Spleen (tissue), 11 donors: ENCODE results near the gene ENKD1. TPM values are rescaled to one million over a fixed set of nuclear protein-coding genes. Genes with fewer than 3 reads are reported as not detected.

Experiments
- DNase-seq: peaks from one replicate; pipeline ENCODE4 v3.0.0-alpha.2; 2020
- H3K27ac ChIP-seq, 8 donors: fragments of 200-600 bp; sonication (generic) in 7 of 8; 1 replicate in 4 of 8; 2 replicates in 4 of 8; pipeline versions ENCODE4 v1.5.0 to v1.8.0; 2016 to 2021; ENCODE audit warnings: inconsistent platforms in 4 of 8, mild to moderate bottlenecking in 4 of 8, moderate library complexity in 1 of 8
- H3K27me3 ChIP-seq, 7 donors: fragments of 200-600 bp; sonication (generic) in 6 of 7; replicated peaks in 1 of 7; 1 replicate in 4 of 7; 2 replicates in 3 of 7; pipeline versions ENCODE4 v1.5.0 to v1.8.0; 2016 to 2021; ENCODE audit warnings: inconsistent platforms in 3 of 7, mild to moderate bottlenecking in 1 of 7
- H3K36me3 ChIP-seq, 6 donors: fragments of 200-600 bp; sonication (generic) in 5 of 6; 1 replicate in 4 of 6; 2 replicates in 2 of 6; pipeline versions ENCODE4 v1.5.0 to v1.8.0; 2016 to 2021; ENCODE audit warnings: inconsistent platforms in 2 of 6
- H3K4me1 ChIP-seq, 6 donors: fragments of 200-600 bp; sonication (generic) in 5 of 6; 1 replicate in 3 of 6; 2 replicates in 3 of 6; pipeline versions ENCODE4 v1.5.0 to v1.8.0; 2016 to 2021; ENCODE audit warnings: inconsistent platforms in 3 of 6
- H3K4me3 ChIP-seq, 8 donors: fragments of 200-600 bp; sonication (generic) in 7 of 8; 1 replicate in 4 of 8; 2 replicates in 4 of 8; pipeline versions ENCODE4 v1.5.0 to v1.8.0; 2016 to 2021; ENCODE audit warnings: inconsistent platforms in 4 of 8, mild to moderate bottlenecking in 4 of 8, moderate library complexity in 2 of 8
- H3K9me3 ChIP-seq, 8 donors: fragments of 200-600 bp; sonication (generic) in 7 of 8; 1 replicate in 4 of 8; 2 replicates in 4 of 8; pipeline versions ENCODE4 v1.5.0 to v1.8.0; 2016 to 2021; ENCODE audit warnings: inconsistent platforms in 4 of 8
- POLR2A ChIP-seq, 3 donors: fragments of 450-650 bp; IDR thresholded peaks; one replicate each; pipeline ENCODE4 v1.5.1; 2017; ENCODE audit warnings: antibody characterized with exemption in 3 of 3, mild to moderate bottlenecking in 1 of 3
- POLR2AphosphoS5 ChIP-seq, 3 donors: sonication (generic); formaldehyde crosslinking; IDR thresholded peaks; one replicate each; pipeline ENCODE4 v1.5.1; 2017; ENCODE audit warnings: antibody characterized with exemption in 3 of 3
- WGBS, 5 donors: extraction: QIAGEN DNeasy Blood & Tissue Kit in 3 of 5; methylation state at CpG; one replicate each; pipeline versions ENCODE4 v1.1.5 to v1.1.7; 2013 to 2018; 5-methylcytosine and 5-hydroxymethylcytosine counted together
- intact Hi-C: fragments of 100-400 bp; cut with DNase I; formaldehyde crosslinking; loops from one replicate; pipeline ENCODE4 v1.15.0; 2023; ENCODE audit warnings: low total_unique reads
- polyA plus RNA-seq, 3 donors: library from polyadenylated mRNA; stranded (reverse); fragments of 200-250 nt; gene quantifications; one replicate each; pipeline ENCODE4 v1.2.1, GENCODE V29; 2013
- total RNA-seq, 7 donors: library from RNA; depleted of rRNA in 3 of 7; stranded (reverse); fragments of >200 nt in 3 of 7; fragmentation: NEBNext Ultra II Directional in 4 of 7; extraction: Animal tissue kit (Norgen Biotek cat#: 25700) in 4 of 7; gene quantifications; one replicate each; pipeline versions ENCODE4 v1.1.0 to v1.2.1, GENCODE V29; 2016 to 2021
- TF ChIP-seq, protein P1 (sequence below), 11 experiments: fragments of 200-600 bp in 7 of 11; fragments of 450-650 bp in 4 of 11; sonication (generic) in 4 of 11; IDR thresholded peaks in 8 of 11; conservative IDR thresholded peaks in 3 of 11; 1 replicate in 7 of 11; 2 replicates in 4 of 11; pipeline versions ENCODE4 v1.4.0 to v1.8.0; 2016 to 2021; ENCODE audit warnings: antibody characterized with exemption in 11 of 11, inconsistent platforms in 4 of 11, mild to moderate bottlenecking in 1 of 11
- donor health status: healthy with polysubstance abuse.
- donor health status: DM: no; HTN: no; CAD: no; lungs with moderate emphysema.
- donor health status: DM: no; HTN: no; CAD: no.
- donor health status: Bipolar disorder and iron deficiency.
- donor health status: healthy.
- donor health status: DM: no; HTN: no; CAD: no.
- donor health status: DM: yes; HTN: yes; CAD: no.

The ENKD1 gene
- total and polyA plus RNA-seq, 10 donors, result 9.2 to 21.6 (median 12.2) TPM

DNA sequence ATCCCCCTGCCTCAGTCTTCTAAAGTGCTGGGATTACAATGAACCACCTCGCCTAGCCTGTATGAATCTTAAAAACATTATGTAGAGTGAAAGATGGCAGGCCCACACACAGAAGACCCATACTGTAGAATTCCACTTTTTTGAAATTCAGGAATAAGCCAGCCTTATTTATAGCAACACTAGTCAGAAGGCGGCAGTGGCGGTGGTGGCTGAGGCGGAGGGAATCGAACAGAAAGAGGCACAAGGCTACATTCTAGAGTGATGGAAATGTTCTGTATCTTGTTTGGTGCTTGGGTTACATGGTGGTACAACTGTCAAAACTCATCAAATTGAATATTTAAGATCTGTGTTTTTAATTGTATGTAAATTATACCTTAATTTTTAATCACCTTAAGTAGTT lies 41.2 kb upstream of the ENKD1 start:
- H3K9me3 ChIP-seq, result no peaks in the 10 kb centered on the region
- peaks cover 0 to 35% (median 15%) of the 10 kb centered on the region in 6 donors for H3K4me1 ChIP-seq
- intact Hi-C loops, result no loop called here
- H3K4me3 ChIP-seq, result no peak overlapping the region
- TF ChIP-seq POLR2A (IDR thresholded peaks at IDR 0.05) (no peak), POLR2AphosphoS5 (IDR thresholded peaks at IDR 0.05) (no peak)
- TF ChIP-seq, protein P1, sequence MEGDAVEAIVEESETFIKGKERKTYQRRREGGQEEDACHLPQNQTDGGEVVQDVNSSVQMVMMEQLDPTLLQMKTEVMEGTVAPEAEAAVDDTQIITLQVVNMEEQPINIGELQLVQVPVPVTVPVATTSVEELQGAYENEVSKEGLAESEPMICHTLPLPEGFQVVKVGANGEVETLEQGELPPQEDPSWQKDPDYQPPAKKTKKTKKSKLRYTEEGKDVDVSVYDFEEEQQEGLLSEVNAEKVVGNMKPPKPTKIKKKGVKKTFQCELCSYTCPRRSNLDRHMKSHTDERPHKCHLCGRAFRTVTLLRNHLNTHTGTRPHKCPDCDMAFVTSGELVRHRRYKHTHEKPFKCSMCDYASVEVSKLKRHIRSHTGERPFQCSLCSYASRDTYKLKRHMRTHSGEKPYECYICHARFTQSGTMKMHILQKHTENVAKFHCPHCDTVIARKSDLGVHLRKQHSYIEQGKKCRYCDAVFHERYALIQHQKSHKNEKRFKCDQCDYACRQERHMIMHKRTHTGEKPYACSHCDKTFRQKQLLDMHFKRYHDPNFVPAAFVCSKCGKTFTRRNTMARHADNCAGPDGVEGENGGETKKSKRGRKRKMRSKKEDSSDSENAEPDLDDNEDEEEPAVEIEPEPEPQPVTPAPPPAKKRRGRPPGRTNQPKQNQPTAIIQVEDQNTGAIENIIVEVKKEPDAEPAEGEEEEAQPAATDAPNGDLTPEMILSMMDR (IDR thresholded peaks at IDR 0.05 in 8 of 11, conservative IDR thresholded peaks at IDR 0.05 in 3 of 11), result no peak
- peaks cover 0 to 20% (median 0%) of the 10 kb centered on the region in 6 donors for H3K36me3 ChIP-seq
- H3K27ac ChIP-seq, result no peak overlapping the region
- H3K27me3 ChIP-seq, result no peaks in the 10 kb centered on the region
- peak; percentile 25 for DNase-seq
- WGBS, 5 donors, result 97 to 100% (median 98%) methylated on average over 5 of the region's 5 CpGs

DNA sequence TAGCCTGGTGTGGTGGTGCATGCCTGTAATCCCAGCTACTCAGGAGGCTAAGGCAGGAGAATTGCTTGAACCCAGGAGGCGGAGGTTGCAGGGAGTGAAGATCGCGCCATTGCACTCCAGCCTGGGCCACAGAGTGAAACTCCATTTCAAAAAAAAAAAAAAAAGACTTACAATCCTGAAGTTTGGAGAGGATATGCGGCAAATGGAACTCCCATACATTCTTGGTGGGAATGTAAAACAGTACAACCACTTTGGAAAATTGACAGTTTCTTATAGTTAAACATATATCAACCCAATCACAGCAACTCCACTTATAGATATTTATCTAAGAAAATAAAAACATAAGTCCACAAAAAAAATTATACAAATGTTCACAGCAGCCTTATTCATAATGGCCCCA lies 40.7 kb upstream of the ENKD1 start:
- Histone ChIP-seq H3K9me3 (no peaks in the 10 kb centered on the region), H3K27me3 (no peaks in the 10 kb centered on the region), H3K36me3 (peaks cover 0 to 20% (median 0%) of the 10 kb centered on the region in 6 donors), H3K27ac (no peak overlapping the region), H3K4me1 (peaks cover 0 to 35% (median 15%) of the 10 kb centered on the region in 6 donors), H3K4me3 (no peak overlapping the region)
- DNase-seq, result no peak
- intact Hi-C loops, result no loop called here
- TF ChIP-seq, protein P1 (IDR thresholded peaks at IDR 0.05 in 8 of 11, conservative IDR thresholded peaks at IDR 0.05 in 3 of 11), result no peak
- TF ChIP-seq POLR2A (IDR thresholded peaks at IDR 0.05) (no peak), POLR2AphosphoS5 (IDR thresholded peaks at IDR 0.05) (no peak)
- 83 to 99% (median 96%) methylated on average over 4 of the region's 4 CpGs for WGBS, 5 donors

DNA sequence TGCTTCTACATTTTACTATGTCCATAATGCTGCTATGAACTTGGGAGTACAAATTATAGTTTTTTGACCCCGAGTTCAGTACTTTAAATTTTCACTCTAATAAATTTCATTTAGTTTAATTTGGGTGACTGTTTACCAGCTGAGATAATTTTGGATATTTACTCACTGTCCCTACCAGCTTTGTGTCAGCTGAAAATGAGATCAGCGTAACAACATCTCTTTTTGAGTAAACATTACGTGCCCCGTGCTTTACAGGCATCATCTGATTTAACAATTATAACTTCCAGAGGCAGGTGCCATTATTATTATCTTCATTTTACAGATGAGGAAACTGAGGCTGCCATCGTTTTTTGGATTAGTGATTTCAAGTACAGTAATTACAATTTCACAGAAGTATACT lies 37.6 kb upstream of the ENKD1 start:
- no peak for DNase-seq
- Histone ChIP-seq H3K4me3 (no peak overlapping the region), H3K4me1 (peaks cover 0 to 29% (median 11%) of the 10 kb centered on the region in 6 donors), H3K27me3 (no peaks in the 10 kb centered on the region), H3K9me3 (peaks cover 0 to 9% (median 6%) of the 10 kb centered on the region in 8 donors), H3K36me3 (peaks cover 0 to 21% (median under 1%) of the 10 kb centered on the region in 6 donors), H3K27ac (peak overlapping the region in 1 of 8 donors; percentile 42)
- TF ChIP-seq POLR2A (IDR thresholded peaks at IDR 0.05), result no peak
- TF ChIP-seq, protein P1 (IDR thresholded peaks at IDR 0.05 in 8 of 11, conservative IDR thresholded peaks at IDR 0.05 in 3 of 11), result no peak
- no peak for TF ChIP-seq POLR2AphosphoS5 (IDR thresholded peaks at IDR 0.05)
- intact Hi-C loops, result no loop called here
- 93 to 96% (median 94%) methylated on average over 5 of the region's 5 CpGs for WGBS, 5 donors

DNA sequence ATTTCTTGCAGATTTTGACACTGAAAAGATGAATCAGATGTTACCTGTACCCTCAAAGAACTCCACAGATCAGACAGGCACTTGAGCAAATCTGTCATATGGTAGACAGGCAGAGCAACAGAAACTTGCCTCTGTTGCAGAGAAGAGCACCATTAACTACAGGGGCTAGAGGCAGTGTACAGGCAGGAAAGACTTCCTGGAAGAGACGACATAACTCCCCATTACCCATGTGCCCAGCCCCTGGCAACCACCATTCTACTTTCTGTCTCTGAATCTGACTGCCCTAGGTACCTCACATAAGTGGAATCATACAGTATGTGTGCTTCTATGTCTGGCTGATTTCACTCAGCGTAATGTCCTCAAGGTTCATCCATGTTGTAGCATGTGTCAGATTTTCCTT lies 37.1 kb upstream of the ENKD1 start:
- intact Hi-C loops, result no loop called here
- DNase-seq, result no peak
- Histone ChIP-seq H3K27me3 (no peaks in the 10 kb centered on the region), H3K27ac (peak overlapping the region in 1 of 8 donors; percentile 42), H3K36me3 (peaks cover 0 to 21% (median 5%) of the 10 kb centered on the region in 6 donors), H3K4me3 (no peak overlapping the region), H3K4me1 (peaks cover 0 to 28% (median 9%) of the 10 kb centered on the region in 6 donors), H3K9me3 (peaks cover 0 to 11% (median 8%) of the 10 kb centered on the region in 8 donors)
- TF ChIP-seq, protein P1 (IDR thresholded peaks at IDR 0.05 in 8 of 11, conservative IDR thresholded peaks at IDR 0.05 in 3 of 11), result no peak
- TF ChIP-seq POLR2A (IDR thresholded peaks at IDR 0.05) (no peak), POLR2AphosphoS5 (IDR thresholded peaks at IDR 0.05) (no peak)
- WGBS, 5 donors, result 53 to 71% (median 66%) methylated on average over 2 of the region's 2 CpGs
